Activated CD4-positive, alpha-beta memory T cell treated with anti-CD3 and anti-CD28 coated beads for 36 hours (primary cell): ENCODE measurements around the gene EMILIN2. TPM values are rescaled to one million over a fixed set of nuclear protein-coding genes. Genes with fewer than 3 reads are reported as not detected.

ENCODE experiments used
- CTCF ChIA-PET: fragments of 350-600 bp; sonication (Branson Sonifier 250); formaldehyde crosslinking; loops from one replicate; lab custom pipeline; 2021; ENCODE audit warnings: antibody characterized with exemption, inconsistent platforms; lab: Charles Lee
- POLR2A ChIA-PET: fragments of 350-600 bp; sonication (Branson Sonifier 250); formaldehyde crosslinking; loops from one replicate; lab custom pipeline; 2021; ENCODE audit warnings: antibody characterized with exemption; lab: Charles Lee
- DNase-seq: peaks from one replicate; pipeline ENCODE4 v3.0.0-alpha.2; 2020
- H3K27ac Mint-ChIP-seq: one replicate; pipeline ENCODE4 v1.8.0; 2021; ENCODE audit warnings: mixed read lengths
- H3K27me3 Mint-ChIP-seq: one replicate; pipeline ENCODE4 v1.8.0; 2021; ENCODE audit warnings: mixed read lengths
- H3K36me3 Mint-ChIP-seq: one replicate; pipeline ENCODE4 v1.8.0; 2021; ENCODE audit warnings: mixed read lengths
- H3K4me1 Mint-ChIP-seq: one replicate; pipeline ENCODE4 v1.8.0; 2021; ENCODE audit warnings: low read depth, mixed read lengths
- H3K4me3 Mint-ChIP-seq: one replicate; pipeline ENCODE4 v1.8.0; 2021; ENCODE audit warnings: mild to moderate bottlenecking, mixed read lengths
- H3K9me3 Mint-ChIP-seq: one replicate; pipeline ENCODE4 v1.8.0; 2021; ENCODE audit warnings: mixed read lengths
- intact Hi-C: fragments of 100-400 bp; cut with micrococcal nuclease; formaldehyde crosslinking; loops from one replicate; pipeline ENCODE4 v1.15.1; 2023
- total RNA-seq, 2 experiments: library from RNA; stranded (reverse); gene quantifications; one replicate each; pipeline ENCODE4 v1.2.3, GENCODE V29; 2021

EMILIN2 gene
- total RNA-seq, 2 experiments from 2014 or later = 18.7 to 20.1 TPM

DNA sequence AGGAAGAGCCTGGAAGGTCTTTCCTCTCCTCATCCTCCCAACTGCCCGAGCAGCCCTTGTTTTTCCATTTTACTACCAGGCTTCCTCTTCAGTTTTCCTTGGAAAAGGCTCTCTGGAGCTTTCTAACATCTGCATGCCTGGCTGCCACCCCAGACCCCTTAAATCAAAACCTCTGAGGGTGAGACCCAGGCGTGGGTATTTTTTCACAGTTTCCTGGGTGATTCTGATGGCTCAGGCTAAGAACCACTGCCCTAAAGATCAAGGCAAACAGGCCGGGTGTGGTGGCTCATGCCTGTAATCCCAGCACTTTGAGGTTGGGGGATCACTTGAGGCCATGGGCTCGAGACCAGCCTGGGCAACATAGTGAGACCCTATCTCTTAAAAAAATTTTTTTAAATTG, 35.4 kb downstream of the EMILIN2 start:
- H3K36me3 Mint-ChIP-seq = peaks cover 5% of the 10 kb centered on the region
- DNase-seq = no peak
- intact Hi-C loops = loop anchor here (2.0 to 10.0 kb wide), 2 partner anchors 35 to 307 kb away; partner anchors contain the start of genes EMILIN2, METTL4 and NDC80
- peaks cover 7% of the 10 kb centered on the region for H3K9me3 Mint-ChIP-seq
- no peaks in the 10 kb centered on the region for H3K27me3 Mint-ChIP-seq
- ChIA-PET CTCF (interaction anchor here (1.2 kb wide), 1 partner anchor 194 kb away, joined by 3 read pairs; no protein-coding TSS in a partner anchor), POLR2A (no interaction called here)
- H3K4me3 Mint-ChIP-seq = peak overlapping the region; percentile 73
- H3K27ac Mint-ChIP-seq = peak overlapping the region; percentile 83
- peaks cover 28% of the 10 kb centered on the region for H3K4me1 Mint-ChIP-seq

DNA sequence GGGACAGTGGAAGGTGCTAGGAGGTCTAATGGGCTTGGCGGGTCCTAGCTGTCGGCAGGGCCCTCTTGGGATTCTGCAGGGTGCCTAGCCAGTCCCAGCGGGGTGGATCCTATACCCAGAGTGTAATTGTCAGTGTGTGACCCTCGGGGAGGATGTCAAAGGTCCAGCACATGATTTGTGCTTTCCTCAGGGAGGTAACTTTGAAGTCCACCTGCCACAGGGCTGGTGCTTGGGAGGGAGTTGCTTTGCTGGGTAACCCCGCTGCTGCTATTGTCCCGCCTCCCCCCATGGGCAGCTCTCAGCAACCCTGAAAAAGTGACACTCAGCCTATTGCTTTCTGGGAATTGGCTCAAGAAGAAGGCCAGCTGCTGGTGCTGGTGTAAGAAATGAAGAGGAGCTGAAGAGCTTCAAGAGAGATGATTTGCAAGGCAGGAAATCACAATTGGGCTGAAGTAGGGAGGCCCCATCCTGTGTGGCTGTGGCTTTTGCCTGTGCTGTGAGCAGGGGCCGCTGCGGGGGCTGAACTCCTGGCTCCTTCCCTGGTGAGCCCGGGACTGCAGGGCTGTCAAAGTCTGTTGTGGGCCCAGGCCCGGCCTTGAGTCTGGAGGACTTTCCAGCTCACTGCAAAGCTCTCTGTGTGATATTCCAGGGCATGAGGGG, 36.4 kb downstream of the EMILIN2 start:
- ChIA-PET CTCF (interaction anchor here (0.9 to 1.2 kb wide), 3 partner anchors 36 to 268 kb away, joined by 3 to 4 read pairs (median 3); partner anchors contain the start of gene EMILIN2), POLR2A (interaction anchor here (0.9 kb wide), 1 partner anchor 23 kb away, joined by 3 read pairs; no protein-coding TSS in a partner anchor)
- no peaks in the 10 kb centered on the region for H3K27me3 Mint-ChIP-seq
- H3K36me3 Mint-ChIP-seq = peaks cover 8% of the 10 kb centered on the region
- peaks cover 28% of the 10 kb centered on the region for H3K4me1 Mint-ChIP-seq
- intact Hi-C loops = loop anchor here (1.0 to 10.0 kb wide), 3 partner anchors 9 to 308 kb away; partner anchors contain the start of genes EMILIN2, METTL4 and NDC80
- peak overlapping the region; percentile 89 for H3K27ac Mint-ChIP-seq
- peak overlapping the region; percentile 32 for H3K4me3 Mint-ChIP-seq
- peak; percentile 78 for DNase-seq
- peaks cover 11% of the 10 kb centered on the region for H3K9me3 Mint-ChIP-seq

DNA sequence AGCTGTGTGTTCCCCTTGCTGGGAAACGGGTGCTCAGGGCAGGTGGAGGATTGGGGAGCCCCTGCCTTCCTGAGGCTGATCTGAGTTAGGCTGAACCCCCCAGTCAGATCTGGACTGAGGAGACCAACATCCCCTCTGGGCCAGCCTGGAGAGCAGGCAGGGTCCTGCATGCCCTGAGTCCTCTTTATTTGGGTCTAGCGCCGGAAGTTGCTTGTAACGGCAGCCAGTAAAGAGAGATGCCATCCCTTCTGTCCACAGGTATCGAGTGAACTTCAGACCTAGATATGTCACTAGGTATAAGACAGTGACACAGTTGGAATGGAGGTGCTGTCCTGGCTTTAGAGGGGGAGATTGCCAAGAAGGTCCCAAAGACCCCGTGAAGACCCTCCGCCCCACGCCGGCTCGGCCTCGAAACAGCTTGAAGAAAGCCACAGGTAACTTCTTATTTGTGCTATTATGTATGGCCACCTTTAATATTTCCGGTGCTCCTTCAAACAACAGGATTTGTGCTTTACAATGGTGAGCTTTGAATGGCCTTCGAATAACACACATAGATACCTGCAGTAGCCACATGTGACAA, 38.0 kb downstream of the EMILIN2 start:
- Mint-ChIP-seq H3K36me3 (peaks cover 8% of the 10 kb centered on the region), H3K4me1 (peaks cover 31% of the 10 kb centered on the region), H3K9me3 (peaks cover 11% of the 10 kb centered on the region), H3K4me3 (no peak overlapping the region), H3K27me3 (no peaks in the 10 kb centered on the region), H3K27ac (no peak overlapping the region)
- ChIA-PET CTCF (interaction anchor here (0.6 to 1.2 kb wide), 3 partner anchors 10 to 450 kb away, joined by 3 read pairs; no protein-coding TSS in a partner anchor), POLR2A (no interaction called here)
- DNase-seq = no peak
- intact Hi-C loops = loop anchor here (10.0 kb wide), 1 partner anchor 310 kb away; the partner anchor contains the start of genes METTL4 and NDC80

DNA sequence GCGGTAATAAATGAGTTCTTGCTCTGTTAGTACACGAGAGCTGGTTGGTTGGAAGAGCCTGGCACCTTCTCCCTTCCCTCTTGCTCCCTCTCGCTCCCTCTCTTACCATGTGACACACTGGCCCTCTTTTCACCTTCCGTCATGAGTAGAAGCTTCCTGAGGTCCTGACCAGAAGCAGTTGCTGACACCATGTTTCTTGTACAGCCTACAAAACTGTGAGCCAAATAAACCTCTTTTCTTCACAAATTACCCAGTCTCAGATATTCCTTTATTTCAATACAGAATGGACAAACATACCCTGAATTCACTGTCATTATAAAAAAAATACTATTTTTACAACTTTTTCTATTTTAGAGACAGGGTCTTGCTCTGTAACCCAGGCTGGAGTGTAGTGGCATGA, 40.7 kb downstream of the EMILIN2 start:
- Mint-ChIP-seq H3K27ac (no peak overlapping the region), H3K4me3 (no peak overlapping the region), H3K36me3 (peaks cover 11% of the 10 kb centered on the region), H3K9me3 (peaks cover 11% of the 10 kb centered on the region), H3K27me3 (no peaks in the 10 kb centered on the region), H3K4me1 (peaks cover 49% of the 10 kb centered on the region)
- CTCF ChIA-PET = no interaction called here
- DNase-seq = no peak
- POLR2A ChIA-PET = interaction anchor here (0.6 kb wide), 1 partner anchor 42 kb away, joined by 3 read pairs; no protein-coding TSS in a partner anchor
- intact Hi-C loops = loop anchor here (10.0 kb wide), 1 partner anchor 313 kb away; the partner anchor contains the start of genes METTL4 and NDC80

DNA sequence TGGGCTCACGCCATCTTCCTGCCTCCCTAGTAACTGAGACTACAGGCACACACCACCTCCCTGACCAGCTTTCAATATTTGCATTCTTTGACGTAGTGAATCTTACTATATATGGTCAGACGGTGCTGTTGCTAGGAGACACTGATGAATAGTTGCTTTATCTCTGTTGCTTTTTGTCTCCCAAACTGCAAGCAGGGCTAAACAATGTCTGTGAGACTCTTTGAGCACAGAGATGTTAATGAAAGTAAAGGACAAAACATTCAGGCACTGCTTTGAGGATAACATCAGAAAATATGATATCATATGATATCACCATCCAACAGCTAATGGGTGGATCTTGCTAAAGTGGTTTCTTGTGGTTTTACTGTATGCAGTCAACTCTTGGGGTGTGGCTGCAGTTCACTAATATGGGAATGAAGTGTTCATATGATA, 43.0 kb downstream of the EMILIN2 start:
- POLR2A ChIA-PET = no interaction called here
- intact Hi-C loops = loop anchor here (10.0 kb wide), 1 partner anchor 315 kb away; the partner anchor contains the start of genes METTL4 and NDC80
- DNase-seq = no peak
- peaks cover 12% of the 10 kb centered on the region for H3K9me3 Mint-ChIP-seq
- H3K36me3 Mint-ChIP-seq = peaks cover 11% of the 10 kb centered on the region
- H3K27me3 Mint-ChIP-seq = no peaks in the 10 kb centered on the region
- CTCF ChIA-PET = no interaction called here
- peak overlapping the region; percentile 14 for H3K4me3 Mint-ChIP-seq
- H3K27ac Mint-ChIP-seq = peak overlapping the region; percentile 47
- peaks cover 38% of the 10 kb centered on the region for H3K4me1 Mint-ChIP-seq

DNA sequence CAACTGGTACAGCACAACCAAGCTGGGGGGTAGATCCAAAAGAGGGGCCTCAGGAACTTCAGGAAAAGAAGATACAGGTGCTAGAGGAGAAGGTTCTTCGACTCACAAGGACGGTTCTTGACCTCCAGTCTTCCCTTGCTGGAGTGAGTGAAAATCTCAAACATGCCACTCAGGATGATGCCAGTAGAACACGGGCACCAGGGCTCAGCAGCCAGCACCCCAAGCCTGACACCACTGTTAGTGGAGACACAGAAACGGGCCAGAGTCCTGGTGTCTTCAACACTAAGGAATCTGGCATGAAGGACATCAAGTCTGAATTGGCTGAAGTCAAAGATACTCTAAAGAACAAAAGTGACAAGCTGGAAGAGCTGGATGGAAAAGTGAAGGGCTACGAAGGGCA, 43.8 kb downstream of the EMILIN2 start:
- Mint-ChIP-seq H3K9me3 (peaks cover 21% of the 10 kb centered on the region), H3K27me3 (no peaks in the 10 kb centered on the region), H3K4me1 (peaks cover 42% of the 10 kb centered on the region), H3K27ac (no peak overlapping the region), H3K36me3 (peaks cover 13% of the 10 kb centered on the region), H3K4me3 (no peak overlapping the region)
- POLR2A ChIA-PET = no interaction called here
- intact Hi-C loops = no loop called here
- DNase-seq = no peak
- CTCF ChIA-PET = interaction anchor here (1.1 kb wide), 1 partner anchor 238 kb away, joined by 3 read pairs; no protein-coding TSS in a partner anchor

DNA sequence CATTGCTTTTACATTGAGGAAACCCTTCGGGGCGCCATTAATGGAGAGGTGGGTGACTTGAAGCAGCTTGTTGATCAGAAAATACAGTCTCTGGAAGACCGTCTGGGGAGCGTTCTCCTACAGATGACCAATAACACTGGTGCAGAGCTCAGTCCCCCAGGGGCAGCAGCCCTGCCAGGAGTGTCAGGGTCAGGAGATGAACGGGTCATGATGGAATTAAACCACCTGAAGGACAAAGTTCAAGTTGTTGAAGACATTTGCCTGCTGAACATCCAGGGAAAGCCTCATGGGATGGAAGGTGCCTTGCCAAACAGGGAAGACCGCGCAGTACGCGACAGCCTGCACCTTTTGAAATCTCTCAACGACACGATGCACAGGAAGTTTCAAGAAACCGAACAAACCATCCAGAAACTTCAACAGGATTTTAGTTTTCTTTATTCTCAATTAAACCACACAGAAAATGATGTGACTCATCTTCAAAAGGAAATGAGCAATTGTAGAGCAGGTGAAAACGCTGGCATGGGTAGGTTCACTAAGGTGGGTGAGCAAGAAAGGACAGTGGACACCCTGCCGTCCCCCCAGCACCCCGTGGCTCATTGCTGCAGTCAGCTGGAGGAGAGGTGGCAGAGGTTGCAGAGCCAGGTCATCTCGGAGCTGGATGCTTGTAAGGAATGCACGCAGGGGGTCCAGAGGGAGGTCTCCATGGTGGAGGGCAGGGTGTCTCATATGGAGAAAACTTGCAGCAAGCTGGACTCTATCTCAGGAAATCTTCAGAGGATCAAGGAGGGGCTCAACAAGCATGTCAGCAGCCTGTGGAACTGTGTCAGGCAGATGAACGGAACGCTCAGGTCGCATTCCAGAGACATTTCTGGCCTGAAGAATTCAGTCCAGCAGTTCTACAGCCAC, 45.0 kb downstream of the EMILIN2 start:
- Mint-ChIP-seq H3K27ac (peak overlapping the region; percentile 77), H3K4me1 (peaks cover 42% of the 10 kb centered on the region), H3K4me3 (peak overlapping the region; percentile 60), H3K27me3 (no peaks in the 10 kb centered on the region), H3K9me3 (peaks cover 18% of the 10 kb centered on the region), H3K36me3 (peaks cover 10% of the 10 kb centered on the region)
- DNase-seq = peak; percentile 55
- ChIA-PET CTCF (interaction anchor here (1.1 kb wide), 1 partner anchor 237 kb away, joined by 3 read pairs; no protein-coding TSS in a partner anchor), POLR2A (no interaction called here)
- intact Hi-C loops = loop anchor here (1.0 kb wide), 1 partner anchor 8 kb away; no protein-coding TSS in a partner anchor

DNA sequence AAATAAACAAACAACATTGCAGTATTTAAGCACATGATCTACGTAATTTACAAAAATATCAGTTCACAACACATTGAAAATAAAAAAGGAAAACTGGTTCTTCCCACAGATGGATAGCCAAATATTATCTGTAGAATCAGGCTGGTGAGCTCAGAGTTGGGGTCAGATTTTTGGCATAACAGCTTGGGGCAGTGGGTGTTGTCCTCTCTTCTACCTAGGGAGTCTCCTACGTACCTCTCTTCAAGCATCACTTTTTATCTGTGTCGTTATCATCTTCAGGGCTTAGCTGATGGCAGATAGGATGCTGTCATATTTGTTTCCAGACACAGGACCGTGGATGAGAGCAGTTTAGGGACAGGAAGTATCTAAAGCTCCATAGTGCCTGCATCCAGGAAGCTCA, 46.2 kb downstream of the EMILIN2 start:
- intact Hi-C loops = no loop called here
- peak overlapping the region; percentile 36 for H3K4me3 Mint-ChIP-seq
- POLR2A ChIA-PET = interaction anchor here (0.8 kb wide), 1 partner anchor 13 kb away, joined by 3 read pairs; no protein-coding TSS in a partner anchor
- no peak for DNase-seq
- H3K27ac Mint-ChIP-seq = peak overlapping the region; percentile 25
- H3K27me3 Mint-ChIP-seq = no peaks in the 10 kb centered on the region
- CTCF ChIA-PET = no interaction called here
- H3K9me3 Mint-ChIP-seq = peaks cover 12% of the 10 kb centered on the region
- H3K4me1 Mint-ChIP-seq = peaks cover 42% of the 10 kb centered on the region
- peaks cover 5% of the 10 kb centered on the region for H3K36me3 Mint-ChIP-seq

DNA sequence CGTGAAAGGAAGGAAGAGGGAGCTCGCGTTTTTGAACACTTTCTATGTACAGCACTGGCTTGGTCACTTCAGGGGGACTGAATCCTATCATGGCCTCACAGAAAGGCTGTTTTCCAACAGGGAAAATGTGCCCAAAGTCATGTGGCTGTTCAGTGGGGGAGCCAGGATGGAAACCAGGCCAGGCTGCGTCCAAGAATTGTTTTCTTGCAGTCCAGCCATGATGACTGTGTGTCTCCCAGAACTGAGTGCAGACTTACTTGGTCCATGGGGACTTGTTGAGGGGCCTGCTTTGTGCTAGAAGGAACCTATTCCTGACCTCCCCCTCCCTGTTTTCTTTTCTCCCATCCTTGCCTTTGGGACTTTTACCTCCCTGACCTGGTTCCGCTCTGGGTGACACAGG, 46.9 kb downstream of the EMILIN2 start:
- CTCF ChIA-PET = no interaction called here
- Mint-ChIP-seq H3K27ac (no peak overlapping the region), H3K4me1 (peaks cover 46% of the 10 kb centered on the region), H3K9me3 (peaks cover 12% of the 10 kb centered on the region), H3K27me3 (no peaks in the 10 kb centered on the region), H3K4me3 (no peak overlapping the region), H3K36me3 (peaks cover 5% of the 10 kb centered on the region)
- POLR2A ChIA-PET = interaction anchor here (0.8 kb wide), 1 partner anchor 12 kb away, joined by 3 read pairs; no protein-coding TSS in a partner anchor
- intact Hi-C loops = no loop called here
- DNase-seq = no peak

DNA sequence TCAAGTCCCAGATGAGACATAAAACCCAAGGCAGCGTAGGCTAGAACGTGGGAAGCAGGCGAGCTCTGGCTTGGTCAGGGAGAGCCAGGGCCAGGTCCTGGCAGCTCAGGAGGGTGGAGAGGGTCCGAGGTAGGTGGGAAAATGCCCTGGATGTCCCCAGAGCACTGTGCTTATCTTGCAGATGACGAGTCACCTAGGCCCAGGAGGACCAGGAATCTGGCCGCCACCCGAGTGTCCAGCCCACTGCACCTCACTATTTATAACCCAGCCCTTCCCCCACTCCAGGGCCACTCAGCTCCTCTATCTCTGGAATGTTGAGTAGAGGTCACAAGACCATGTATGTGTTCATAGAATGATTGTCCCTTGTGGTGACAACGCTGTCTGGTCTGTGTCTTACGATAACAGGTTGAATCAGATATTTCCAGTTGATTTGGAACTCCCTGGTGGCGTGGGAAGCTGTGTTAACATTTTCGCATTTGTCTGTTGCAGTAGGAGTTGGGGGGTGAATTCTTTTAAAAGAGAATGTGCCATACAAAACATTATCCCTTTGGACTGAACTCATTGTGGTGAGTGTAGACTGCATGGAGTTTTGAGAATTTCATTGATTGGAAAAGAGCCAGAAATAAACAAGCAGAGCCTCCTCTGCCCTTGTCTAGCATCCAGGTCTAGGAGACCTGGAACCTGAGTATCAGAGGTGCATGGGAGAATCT, 47.5 kb downstream of the EMILIN2 start:
- no peak overlapping the region for H3K4me3 Mint-ChIP-seq
- intact Hi-C loops = no loop called here
- H3K27me3 Mint-ChIP-seq = no peaks in the 10 kb centered on the region
- H3K27ac Mint-ChIP-seq = peak overlapping the region; percentile 16
- ChIA-PET CTCF (interaction anchor here (1.0 to 1.5 kb wide), 2 partner anchors 9 to 235 kb away, joined by 3 read pairs; no protein-coding TSS in a partner anchor), POLR2A (interaction anchor here (0.8 kb wide), 1 partner anchor 12 kb away, joined by 3 read pairs; no protein-coding TSS in a partner anchor)
- H3K36me3 Mint-ChIP-seq = peaks cover 5% of the 10 kb centered on the region
- peaks cover 12% of the 10 kb centered on the region for H3K9me3 Mint-ChIP-seq
- H3K4me1 Mint-ChIP-seq = peaks cover 46% of the 10 kb centered on the region
- no peak for DNase-seq
